Uterus (tissue), 4 donors: ENCODE measurements around the gene MRPL49. TPM values are rescaled to one million over a fixed set of nuclear protein-coding genes. Genes with fewer than 3 reads are reported as not detected.

Experiments
- DNase-seq, 2 donors: peaks; one replicate each; pipeline ENCODE4 v3.0.0-alpha.2; 2019 to 2020
- H3K27ac ChIP-seq, 2 donors: fragments of 200-600 bp; sonication (generic); 1 replicate in 1 of 2; 2 replicates in 1 of 2; pipeline ENCODE4 v1.5.1; 2016 to 2018
- H3K27me3 ChIP-seq, 2 donors: fragments of 200-600 bp; sonication (generic); one replicate each; pipeline ENCODE4 v1.5.1; 2018 to 2019; ENCODE audit warnings: control low read depth in 1 of 2
- H3K36me3 ChIP-seq, 2 donors: fragments of 200-600 bp; sonication (generic); one replicate each; pipeline ENCODE4 v1.5.1; 2019; ENCODE audit warnings: control low read depth in 1 of 2
- H3K4me1 ChIP-seq, 2 donors: fragments of 200-600 bp; sonication (generic); one replicate each; pipeline ENCODE4 v1.5.1; 2018 to 2019; ENCODE audit warnings: control low read depth in 1 of 2
- H3K4me3 ChIP-seq, 2 donors: fragments of 200-600 bp; sonication (generic); 1 replicate in 1 of 2; 2 replicates in 1 of 2; pipeline ENCODE4 v1.5.1; 2018 to 2019; ENCODE audit warnings: mild to moderate bottlenecking in 1 of 2
- H3K9me3 ChIP-seq, 2 donors: fragments of 200-600 bp; sonication (generic); one replicate each; pipeline ENCODE4 v1.5.1; 2019; ENCODE audit warnings: control low read depth in 1 of 2
- POLR2A ChIP-seq, 2 donors: fragments of 450-650 bp; IDR thresholded peaks; one replicate each; pipeline ENCODE4 v1.6.1; 2016; ENCODE audit warnings: antibody characterized with exemption in 2 of 2, mild to moderate bottlenecking in 1 of 2, moderate library complexity in 1 of 2
- intact Hi-C: fragments of 100-400 bp; cut with DNase I; formaldehyde crosslinking; loops from one replicate; pipeline ENCODE4 v1.15.1; 2023; ENCODE audit warnings: low total_unique reads
- total RNA-seq, 4 donors: library from RNA; depleted of rRNA in 3 of 4; stranded (reverse); fragments of >200 nt in 3 of 4; gene quantifications; one replicate each; pipeline versions ENCODE4 v1.1.0 to v1.2.4, GENCODE V29; 2014 to 2023
- TF ChIP-seq, protein P1 (sequence below), 4 experiments: fragments of 200-600 bp in 2 of 4; fragments of 450-650 bp in 2 of 4; sonication (generic) in 2 of 4; IDR thresholded peaks; one replicate each; pipeline ENCODE4 v1.5.1; 2016 to 2019; ENCODE audit warnings: antibody characterized with exemption in 4 of 4, mild to moderate bottlenecking in 2 of 4, moderate library complexity in 1 of 4
- donor health status: DM: yes; HTN: yes; CAD: no.

MRPL49 gene
- total RNA-seq, 4 donors from 2014 or later = 27.6 to 69.2 (median 57.8) TPM

DNA sequence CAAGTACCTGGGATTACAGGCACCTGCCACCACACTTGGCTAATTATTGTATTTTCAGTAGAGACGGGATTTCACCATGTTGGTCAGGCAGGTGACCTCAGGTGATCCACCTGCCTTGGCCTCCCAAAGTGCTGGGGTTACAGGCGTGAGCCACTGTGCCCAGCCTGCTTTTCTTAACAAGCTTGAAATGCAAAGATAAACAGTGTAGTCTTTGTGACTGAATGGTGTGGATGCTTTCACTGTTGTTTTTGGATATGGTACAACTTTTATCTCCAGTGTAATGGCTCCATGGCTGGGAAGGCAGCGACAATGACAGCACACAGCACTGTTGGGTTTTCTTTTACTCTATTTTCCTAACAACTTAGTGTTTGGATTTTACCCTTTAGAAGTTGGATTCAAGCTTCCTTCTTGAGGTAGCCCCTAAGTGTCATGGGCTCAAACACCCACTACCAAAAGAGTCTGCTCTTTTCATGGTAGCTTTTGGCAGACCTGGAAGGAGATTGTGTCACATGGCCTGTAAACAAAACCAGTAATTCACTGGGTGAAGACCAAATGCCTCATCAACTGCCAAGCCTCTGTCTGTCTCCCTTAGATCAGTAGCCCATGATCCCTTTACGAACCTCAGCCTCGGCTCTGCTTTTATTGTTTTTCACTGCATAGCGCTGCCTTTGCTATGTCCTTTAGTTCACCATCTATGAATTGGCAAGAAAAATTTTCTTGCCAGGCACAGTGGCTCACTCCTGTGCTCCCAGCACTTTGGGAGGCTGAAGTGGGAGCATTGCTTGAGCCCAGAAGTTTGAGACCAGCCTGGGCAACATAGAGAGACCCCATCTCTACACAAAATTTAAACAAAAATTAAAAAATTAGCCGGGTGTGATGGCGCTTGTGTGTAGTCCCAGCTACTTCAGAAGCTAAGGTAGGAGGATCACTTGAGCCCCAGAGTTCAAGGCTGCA lies 19.7 kb upstream of the MRPL49 start:
- Histone ChIP-seq H3K4me3 (no peak overlapping the region), H3K27me3 (no peaks in the 10 kb centered on the region), H3K4me1 (no peaks in the 10 kb centered on the region), H3K9me3 (no peaks in the 10 kb centered on the region), H3K27ac (no peak overlapping the region), H3K36me3 (no peaks in the 10 kb centered on the region)
- TF ChIP-seq, protein P1, sequence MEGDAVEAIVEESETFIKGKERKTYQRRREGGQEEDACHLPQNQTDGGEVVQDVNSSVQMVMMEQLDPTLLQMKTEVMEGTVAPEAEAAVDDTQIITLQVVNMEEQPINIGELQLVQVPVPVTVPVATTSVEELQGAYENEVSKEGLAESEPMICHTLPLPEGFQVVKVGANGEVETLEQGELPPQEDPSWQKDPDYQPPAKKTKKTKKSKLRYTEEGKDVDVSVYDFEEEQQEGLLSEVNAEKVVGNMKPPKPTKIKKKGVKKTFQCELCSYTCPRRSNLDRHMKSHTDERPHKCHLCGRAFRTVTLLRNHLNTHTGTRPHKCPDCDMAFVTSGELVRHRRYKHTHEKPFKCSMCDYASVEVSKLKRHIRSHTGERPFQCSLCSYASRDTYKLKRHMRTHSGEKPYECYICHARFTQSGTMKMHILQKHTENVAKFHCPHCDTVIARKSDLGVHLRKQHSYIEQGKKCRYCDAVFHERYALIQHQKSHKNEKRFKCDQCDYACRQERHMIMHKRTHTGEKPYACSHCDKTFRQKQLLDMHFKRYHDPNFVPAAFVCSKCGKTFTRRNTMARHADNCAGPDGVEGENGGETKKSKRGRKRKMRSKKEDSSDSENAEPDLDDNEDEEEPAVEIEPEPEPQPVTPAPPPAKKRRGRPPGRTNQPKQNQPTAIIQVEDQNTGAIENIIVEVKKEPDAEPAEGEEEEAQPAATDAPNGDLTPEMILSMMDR (IDR thresholded peaks at IDR 0.05) = no peak
- DNase-seq = no peak
- intact Hi-C loops = no loop called here

DNA sequence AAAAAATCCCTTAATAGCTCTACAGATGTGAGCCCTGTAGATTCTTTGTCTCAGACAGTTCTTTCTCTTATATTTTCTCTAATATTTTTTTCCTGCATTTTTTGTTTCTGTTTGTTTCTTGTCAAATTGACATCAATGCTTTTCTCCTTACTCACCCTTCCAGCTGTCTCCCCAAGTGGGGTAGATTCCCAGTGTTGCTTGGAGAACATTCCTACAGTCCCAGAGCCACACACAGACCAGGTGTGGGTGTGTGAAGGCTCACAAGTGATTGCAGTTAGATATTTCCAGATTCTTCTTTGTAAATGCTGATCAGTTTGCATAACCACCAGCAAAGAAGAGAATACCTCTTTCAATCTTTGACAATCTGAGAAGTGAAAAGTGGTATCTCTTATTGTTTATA lies 18.6 kb upstream of the MRPL49 start:
- intact Hi-C loops = no loop called here
- no peaks in the 10 kb centered on the region for H3K36me3 ChIP-seq

DNA sequence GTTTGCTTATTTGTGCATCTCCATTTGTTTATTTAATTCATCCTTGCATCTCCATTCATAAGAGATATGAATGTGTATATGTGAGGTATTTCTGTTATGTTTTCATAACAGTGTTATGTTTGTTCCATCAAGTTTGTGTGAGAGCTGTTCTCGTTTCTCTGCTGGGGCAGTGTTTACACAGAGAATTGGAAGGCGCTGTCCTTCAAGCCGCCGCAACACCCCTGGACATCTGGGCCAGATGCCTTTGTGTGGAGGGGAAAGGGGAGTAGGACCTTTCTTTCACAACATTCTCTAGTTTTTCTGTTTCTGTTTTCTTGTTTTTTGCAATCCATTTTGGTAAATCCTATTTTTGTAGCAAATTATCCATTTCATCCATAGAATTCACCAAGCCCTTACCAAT lies 17.5 kb upstream of the MRPL49 start:
- no peaks in the 10 kb centered on the region for H3K36me3 ChIP-seq
- DNase-seq = no peak
- TF ChIP-seq, protein P1 (IDR thresholded peaks at IDR 0.05) = no peak
- no peak for TF ChIP-seq POLR2A (IDR thresholded peaks at IDR 0.05)
- no peaks in the 10 kb centered on the region for H3K27me3 ChIP-seq
- no peaks in the 10 kb centered on the region for H3K4me1 ChIP-seq
- H3K4me3 ChIP-seq = no peak overlapping the region
- H3K9me3 ChIP-seq = no peaks in the 10 kb centered on the region
- H3K27ac ChIP-seq = no peak overlapping the region
- intact Hi-C loops = no loop called here

More for the DNA sequence above, 18.6 kb upstream of the MRPL49 start:
- no peak for DNase-seq
- H3K9me3 ChIP-seq = no peaks in the 10 kb centered on the region
- H3K27me3 ChIP-seq = no peaks in the 10 kb centered on the region
- TF ChIP-seq, protein P1 (IDR thresholded peaks at IDR 0.05) = no peak
- no peaks in the 10 kb centered on the region for H3K4me1 ChIP-seq
- no peak overlapping the region for H3K4me3 ChIP-seq
- H3K27ac ChIP-seq = no peak overlapping the region

DNA sequence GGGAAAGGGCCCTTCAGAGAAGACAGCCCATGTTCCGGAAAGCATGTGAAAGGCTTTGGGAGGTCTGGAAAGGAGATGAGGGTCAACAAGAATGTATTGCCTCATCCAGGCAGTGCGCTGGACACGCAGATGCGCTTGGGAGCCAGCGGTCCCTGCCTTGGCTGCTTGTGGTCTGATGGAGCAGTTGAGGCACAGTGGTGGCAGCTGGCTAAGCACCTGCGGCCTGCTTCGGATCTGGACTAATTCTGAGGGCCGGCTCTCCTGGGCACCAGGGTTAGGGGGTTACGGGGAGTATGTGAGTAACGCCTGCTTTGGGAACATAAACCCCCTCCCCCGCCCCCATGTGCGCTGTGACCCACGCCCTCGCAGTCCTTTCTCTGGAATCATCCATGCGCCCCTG lies 15.0 kb upstream of the MRPL49 start:
- DNase-seq = no peak
- TF ChIP-seq POLR2A (IDR thresholded peaks at IDR 0.05) = no peak
- TF ChIP-seq, protein P1 (IDR thresholded peaks at IDR 0.05) = no peak
- peaks cover under 1 to 4% of the 10 kb centered on the region in 2 donors for H3K4me1 ChIP-seq
- H3K27me3 ChIP-seq = no peaks in the 10 kb centered on the region
- H3K4me3 ChIP-seq = no peak overlapping the region
- no peak overlapping the region for H3K27ac ChIP-seq
- H3K9me3 ChIP-seq = no peaks in the 10 kb centered on the region
- H3K36me3 ChIP-seq = no peaks in the 10 kb centered on the region
- intact Hi-C loops = no loop called here

DNA sequence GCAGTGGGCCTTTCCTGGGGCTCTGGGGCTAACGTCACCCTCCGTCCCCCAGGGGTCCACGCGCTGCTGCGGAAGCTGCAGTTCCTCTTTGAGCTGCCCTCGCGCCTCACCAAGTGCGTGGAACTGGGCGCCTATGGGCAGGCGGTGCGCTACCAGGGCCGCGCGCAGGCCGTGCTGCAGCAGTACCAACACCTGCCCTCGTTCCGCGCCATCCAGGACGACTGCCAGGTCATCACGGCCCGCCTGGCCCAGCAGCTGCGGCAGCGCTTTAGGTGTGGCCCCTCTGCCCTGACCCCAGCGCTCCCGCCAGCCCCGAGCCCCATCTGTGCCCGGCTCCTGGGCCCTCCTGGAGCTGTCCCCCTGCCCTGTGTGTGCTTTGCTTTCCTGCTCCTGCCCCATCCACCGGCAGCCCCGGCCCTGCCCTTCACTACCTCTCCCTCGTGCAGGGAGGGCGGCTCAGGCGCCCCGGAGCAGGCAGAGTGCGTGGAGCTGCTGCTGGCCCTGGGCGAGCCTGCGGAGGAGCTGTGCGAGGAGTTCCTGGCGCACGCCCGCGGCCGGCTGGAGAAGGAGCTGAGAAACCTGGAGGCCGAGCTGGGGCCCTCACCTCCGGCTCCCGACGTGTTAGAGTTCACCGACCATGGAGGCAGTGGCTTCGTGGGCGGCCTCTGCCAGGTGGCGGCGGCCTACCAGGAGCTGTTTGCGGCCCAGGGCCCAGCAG lies 14.2 kb upstream of the MRPL49 start:
- no peak overlapping the region for H3K27ac ChIP-seq
- H3K36me3 ChIP-seq = no peaks in the 10 kb centered on the region
- DNase-seq = no peak
- H3K4me1 ChIP-seq = peaks cover 3 to 12% of the 10 kb centered on the region in 2 donors
- intact Hi-C loops = no loop called here
- H3K4me3 ChIP-seq = no peak overlapping the region
- TF ChIP-seq, protein P1 (IDR thresholded peaks at IDR 0.05) = no peak
- TF ChIP-seq POLR2A (IDR thresholded peaks at IDR 0.05) = no peak
- H3K27me3 ChIP-seq = no peaks in the 10 kb centered on the region
- H3K9me3 ChIP-seq = no peaks in the 10 kb centered on the region
